Stimulated activated CD4-positive, alpha-beta T cell treated with anti-CD3 and anti-CD28 coated beads, Interleukin-2, amount 100 ng/mL, for 48 hours (primary cell): ENCODE data around the gene GNPDA1.
"Not testable (repeated sequence)": the region's sequence is repeated elsewhere in the genome, so short reads cannot be mapped to it uniquely, and the experiment has no call there.

ENCODE experiments used
- DNase-seq, 2 donors: peaks; one replicate each; pipeline ENCODE4 v3.0.0-alpha.2; 2020

GNPDA1 gene

DNA sequence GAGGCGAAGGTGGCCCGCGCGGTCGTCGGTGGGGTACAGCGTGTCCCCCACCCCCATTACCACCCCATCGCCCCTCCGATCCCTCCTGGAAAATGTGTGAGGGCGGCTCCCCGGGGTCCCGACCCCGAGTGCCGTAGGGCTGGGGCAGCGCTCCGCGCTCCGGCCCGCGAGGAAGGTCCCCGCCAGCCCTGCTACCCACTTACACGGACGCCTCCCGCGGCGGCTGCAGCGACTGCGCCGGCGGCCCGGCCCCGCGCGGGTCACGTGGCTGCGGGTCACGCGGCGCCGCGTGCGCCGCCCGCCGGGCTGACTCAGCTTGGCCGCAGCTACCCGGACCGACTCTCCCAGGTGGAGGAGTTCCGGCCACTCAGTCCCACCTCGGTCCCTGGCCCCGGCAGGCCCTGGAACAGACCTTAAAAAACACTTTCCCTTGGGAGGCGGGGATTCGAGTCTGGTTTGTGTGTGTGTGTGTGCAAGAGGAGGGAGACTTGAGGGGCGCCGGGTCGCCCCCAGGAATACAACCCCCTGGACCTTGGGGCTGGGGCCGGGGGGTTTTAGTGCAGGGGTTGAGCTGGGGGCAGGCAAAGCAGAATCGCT, at the start of gene GNPDA1:
TSS of gene GNPDA1 (minus strand) at position 236 of the 597 bp plus-strand sequence. CDS start 992 bp downstream, outside the sequence.
- peak; percentile 57 to 64 for DNase-seq

DNA sequence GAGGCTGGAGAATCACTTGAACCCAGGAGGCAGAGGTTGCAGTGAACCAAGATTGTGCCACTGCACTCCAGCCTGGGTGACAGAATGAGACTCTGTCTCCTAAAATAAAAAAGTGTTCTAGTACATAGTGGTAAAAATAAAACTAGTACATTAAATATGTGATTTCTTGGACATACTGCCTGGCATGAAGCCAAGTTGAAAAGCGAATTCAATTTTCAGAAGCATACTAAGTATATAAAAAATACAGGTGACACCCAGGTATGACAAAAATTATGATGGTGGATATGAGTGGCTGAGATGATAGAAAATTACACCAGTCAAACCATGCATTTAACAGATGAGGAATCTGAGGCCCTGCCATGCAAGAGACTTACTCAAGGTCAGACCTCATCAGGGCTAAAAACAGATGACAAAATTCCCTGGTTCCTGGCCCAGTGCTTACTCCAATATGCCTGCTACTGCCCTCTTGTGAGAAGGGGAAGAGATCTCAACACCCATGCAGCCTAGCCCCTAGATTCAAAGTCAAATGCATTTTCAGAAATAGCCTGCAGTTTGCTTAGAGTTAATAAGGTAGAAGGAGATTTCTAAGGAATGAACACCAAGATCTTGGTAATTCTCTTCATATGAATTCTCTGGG, 46.6 kb upstream of the GNPDA1 start:
- DNase-seq, result no peak

DNA sequence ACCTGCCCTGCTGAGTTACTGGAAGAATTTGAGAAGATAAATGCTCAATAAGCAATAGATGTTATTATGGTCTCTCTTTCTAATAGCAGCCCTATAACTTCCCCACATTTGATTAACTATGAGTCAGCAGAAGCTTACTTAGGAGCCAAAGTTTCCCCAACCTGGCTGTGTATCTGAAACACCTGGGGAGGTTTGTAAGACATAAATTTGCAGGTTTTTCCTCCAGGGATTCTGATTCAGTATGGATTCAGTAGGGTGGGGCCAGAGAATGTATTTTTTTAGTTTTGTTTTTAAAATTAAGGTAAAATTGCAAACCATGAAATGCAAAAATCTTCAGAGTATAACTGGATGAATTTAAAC, 44.9 kb upstream of the GNPDA1 start:
- DNase-seq, result no peak

DNA sequence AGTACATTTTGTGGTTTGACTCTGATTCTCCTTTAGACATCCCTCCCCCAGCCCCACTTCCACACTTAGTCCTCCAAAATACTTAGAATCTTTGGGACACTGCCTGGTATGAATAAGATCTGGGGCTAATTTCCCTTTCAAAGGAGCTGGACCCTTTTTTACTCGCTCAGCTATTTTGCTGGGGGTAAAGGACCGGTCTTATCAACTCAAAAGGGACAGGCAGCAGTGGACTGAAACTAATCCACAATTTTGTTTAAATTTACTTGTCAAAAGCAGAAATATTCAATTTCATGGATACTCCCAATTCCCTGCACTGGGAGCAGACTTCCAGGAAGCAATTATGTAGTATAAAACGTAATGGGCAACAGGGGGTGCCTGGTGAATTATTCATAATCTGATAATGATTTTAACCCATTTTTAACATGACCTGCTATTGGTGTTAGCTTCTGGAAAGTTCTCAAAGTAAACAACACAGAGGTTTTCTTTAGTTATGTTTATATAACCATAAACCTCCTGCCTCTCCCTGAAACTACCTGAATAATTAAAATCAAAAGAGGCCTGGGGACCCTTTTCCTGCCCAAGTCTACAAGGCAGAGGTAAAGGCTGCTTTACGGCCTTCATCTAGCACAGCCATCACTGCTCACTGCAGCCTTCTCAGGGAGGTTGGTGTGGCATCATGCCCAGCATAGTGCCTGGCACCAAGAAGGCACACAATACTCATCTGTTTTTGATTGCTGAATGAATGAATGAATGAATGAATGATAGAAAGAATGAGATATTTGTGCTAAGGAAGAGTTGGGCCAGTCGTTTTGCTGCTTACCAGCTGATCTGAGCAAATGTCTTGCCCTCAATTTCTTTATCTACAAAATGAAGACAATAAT, 44.2 kb upstream of the GNPDA1 start:
- no peak for DNase-seq

DNA sequence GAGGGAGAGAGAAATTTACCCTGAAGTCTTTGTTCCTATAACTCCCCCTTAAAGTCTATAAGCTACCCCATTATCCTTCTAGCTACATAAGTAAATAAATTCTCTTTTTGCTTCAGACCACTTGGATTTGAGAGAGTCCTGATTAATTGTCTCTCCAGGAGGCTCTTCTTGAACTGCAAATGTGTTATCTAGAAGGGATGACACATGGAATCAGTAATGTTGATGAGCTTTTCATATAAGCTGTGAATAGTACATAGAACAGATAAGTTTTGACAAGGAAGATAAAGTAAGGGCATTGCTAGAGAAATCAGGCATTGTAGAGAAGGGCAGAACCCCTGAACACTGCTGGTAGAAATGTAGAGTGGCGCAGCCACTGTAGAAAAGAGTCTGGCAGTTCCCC, 42.5 kb upstream of the GNPDA1 start:
- DNase-seq, result no peak

DNA sequence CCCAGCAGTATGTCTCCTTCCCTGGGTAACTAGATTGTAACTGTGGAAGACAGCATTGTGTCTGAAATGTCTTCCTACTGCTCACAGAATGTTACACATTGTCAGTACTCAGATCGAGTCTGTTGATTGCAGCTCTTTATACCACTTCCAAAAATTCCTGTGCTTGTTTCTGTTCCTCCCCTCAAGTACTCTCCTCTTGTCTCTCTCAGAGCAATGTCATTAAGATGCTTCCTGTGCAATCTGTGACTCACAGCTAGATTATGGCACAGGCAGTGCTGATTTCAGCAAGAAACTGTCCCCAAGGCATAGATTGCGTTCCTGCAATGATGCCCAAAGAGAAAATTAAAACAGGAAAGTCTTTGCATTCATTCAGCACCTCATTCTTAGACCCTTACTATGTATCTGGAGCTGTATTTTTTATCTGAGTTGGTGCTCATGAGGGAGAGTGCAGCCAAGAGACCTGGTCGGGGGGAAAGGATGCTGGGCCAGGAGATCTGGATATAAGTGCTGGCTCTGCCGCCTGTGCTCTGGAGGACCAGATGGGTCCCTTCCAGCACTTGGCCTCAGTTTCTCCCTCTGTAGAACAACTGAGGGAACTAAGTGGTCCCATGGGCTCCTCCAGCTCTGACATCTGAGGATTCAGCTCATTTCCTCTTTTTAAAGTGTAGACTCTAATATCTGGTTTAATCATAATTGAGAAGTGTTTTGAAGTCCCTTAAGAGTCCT, 40.8 kb upstream of the GNPDA1 start:
- no peak for DNase-seq

DNA sequence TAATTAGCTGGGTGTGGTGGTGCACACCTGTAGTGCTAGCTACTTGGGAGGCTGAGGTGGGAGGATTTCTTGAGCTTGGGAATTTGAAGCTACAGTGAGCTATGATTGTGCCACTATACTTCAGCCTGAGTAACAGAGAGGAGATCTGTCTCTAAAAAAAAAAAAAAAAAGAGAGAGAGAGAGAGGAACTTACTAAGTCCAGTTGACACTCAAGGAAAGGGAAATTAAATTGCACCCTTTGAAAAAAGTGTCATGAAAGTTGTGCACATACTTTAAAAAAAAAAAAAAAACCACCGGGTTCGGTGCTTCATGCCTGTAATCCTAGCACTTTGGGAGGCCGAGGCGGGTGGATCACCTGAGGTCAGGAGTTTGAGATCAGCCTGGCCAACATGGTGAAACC, 39.2 kb upstream of the GNPDA1 start:
- not testable (repeated sequence) for DNase-seq

DNA sequence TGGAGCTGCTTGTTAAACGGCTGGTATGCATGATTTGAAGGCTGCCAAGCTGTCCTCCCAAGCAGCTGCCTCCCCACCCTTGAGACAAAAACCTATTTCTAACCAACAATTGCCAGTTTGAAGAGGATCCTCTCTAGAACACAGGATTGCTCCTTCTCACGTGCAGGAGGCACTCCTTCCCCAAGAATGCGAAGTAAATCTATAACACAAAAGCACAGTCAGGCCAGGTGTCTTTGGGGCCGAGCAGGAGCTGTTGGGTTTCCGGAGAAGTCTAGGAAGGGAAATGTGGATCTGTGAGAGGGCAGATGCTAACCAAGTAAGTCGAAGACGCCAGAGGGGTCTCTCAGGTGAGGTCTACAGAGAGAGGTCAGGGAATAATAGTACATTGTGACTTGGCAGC, 35.4 kb upstream of the GNPDA1 start:
- DNase-seq, result no peak

DNA sequence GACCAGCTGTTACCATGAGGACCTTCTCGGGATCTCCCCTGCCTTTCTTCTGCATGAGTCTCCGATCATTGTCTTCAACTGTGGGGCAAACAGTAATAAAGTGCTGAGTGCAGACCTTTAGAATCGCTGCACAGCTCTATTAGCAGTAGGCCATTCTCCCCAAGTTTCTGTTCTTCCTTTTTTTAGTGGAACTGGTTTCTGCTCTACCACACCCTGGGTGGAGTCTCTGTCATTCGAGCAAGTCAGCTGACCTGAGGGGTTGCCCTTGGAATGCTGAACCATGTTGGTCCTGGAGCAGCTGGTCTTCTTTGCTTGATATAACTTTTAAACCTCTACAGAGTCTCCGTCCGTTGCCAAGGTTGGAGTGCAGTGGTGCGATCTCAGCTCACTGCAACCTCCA, 33.4 kb upstream of the GNPDA1 start:
- no peak for DNase-seq

DNA sequence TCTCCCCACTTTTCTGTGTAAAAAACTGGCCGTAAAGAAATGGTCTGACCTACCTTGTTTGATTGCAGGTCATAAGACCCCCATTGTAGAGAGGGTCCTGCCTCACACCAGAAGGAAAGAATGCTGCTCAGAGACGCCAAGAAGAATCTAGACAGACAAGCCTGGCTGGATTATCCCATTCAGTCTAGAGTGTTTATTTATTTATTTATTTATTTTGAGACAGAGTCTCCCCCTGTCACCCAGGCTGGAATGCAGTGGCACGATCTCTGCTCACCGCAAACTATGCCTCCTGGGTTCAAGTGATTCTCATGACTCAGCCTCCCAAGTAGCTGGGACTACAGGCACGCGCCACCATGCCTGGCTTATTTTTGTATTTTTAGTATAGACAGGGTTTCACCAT, 28.1 kb upstream of the GNPDA1 start:
- DNase-seq, result not testable (repeated sequence)

DNA sequence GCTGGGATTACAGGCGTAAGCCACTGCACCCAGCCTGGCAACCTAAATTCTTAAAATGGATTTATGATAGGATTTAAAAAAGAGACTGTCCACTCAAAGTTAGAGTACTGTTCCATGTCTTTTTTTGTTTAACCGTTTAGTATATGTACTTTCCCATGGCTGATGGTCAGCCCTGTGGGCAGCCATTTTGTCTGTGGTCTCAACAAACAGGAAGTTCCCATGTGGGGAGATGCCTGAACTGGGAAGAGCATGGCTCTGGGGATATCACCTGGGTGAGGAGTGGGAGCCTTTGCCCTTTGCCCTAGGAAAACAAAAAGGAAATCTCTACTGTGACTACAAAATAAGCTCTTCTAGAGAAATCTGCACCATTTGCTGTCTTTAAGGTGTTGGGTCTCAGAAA, 27.5 kb upstream of the GNPDA1 start:
- DNase-seq, result no peak

DNA sequence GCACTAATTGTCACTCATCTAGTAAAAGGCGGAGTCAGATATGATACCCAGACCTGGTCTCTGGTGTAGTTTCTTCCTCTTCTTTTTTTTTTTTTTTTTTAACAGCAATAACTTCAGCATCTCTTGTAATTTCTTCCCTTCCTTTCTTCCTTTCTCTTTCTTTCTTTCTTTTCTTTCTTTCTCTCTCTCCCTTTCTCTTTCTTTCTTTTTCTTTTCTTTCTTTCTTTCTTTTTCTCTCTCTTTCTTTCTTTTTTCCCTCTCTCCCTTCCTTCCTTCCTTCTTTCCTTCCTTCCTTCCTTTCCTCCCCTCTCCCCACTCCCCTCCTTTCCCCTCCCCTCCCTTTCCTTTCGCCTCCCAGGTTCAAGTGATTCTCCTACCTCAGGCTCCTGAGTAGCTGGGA, 25.9 kb upstream of the GNPDA1 start:
- no peak for DNase-seq

DNA sequence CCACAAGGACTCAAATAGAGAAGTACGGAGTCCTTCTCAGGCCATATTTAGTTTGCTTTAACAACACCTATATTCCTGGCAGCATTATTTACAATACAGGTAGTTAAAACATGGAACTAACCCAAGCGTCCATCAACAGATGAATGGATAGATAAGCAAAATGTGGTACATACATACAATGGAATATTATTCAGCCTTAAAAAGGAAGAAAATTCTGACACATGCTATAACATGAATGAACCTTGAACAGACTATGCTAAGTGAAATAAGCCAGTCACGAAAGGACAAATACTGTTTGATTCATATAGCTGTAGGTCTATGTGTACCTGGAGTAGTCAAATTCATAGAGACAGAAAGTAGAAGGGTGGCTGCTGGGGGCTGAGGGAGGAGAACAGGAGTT, 24.8 kb upstream of the GNPDA1 start:
- DNase-seq, result not testable (repeated sequence)

DNA sequence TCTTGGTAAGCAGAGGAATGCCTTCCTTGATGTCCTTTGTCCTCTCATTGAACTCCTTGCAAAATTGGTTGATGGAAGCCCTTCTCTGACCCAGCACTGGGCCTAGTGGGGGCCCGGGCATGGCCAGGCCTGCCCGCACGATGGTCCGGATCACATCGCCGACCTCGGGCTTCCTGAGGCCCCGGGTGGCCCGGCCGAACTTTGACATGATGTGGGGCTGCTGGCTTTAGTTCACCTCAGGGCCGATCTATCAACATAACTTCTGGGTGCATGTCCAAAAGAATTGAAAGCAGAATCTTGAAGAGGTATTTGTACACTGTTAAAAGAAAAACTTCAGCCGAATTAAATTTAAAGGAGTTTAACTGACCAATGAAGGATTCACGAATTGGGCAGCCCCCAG, 24.1 kb upstream of the GNPDA1 start:
- no peak for DNase-seq

DNA sequence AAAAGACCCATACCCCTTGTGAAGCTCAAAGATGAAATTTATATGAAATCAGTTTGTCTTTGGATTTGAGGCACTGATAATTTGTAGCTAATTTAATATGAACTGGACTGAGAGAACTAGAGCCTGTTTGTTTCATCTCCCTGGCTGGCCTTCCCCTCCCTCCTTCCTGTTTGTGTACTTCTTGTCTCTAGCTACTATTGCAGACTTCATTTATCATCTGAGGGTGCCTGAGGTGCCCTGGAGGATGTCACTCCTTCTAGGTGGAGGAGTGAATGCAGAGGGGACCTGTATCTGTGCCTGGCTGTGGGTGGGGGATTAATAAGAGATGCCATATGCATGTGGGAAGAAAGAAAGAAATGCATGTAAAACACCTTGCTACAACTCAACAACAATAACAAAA, 22.2 kb upstream of the GNPDA1 start:
- no peak for DNase-seq

DNA sequence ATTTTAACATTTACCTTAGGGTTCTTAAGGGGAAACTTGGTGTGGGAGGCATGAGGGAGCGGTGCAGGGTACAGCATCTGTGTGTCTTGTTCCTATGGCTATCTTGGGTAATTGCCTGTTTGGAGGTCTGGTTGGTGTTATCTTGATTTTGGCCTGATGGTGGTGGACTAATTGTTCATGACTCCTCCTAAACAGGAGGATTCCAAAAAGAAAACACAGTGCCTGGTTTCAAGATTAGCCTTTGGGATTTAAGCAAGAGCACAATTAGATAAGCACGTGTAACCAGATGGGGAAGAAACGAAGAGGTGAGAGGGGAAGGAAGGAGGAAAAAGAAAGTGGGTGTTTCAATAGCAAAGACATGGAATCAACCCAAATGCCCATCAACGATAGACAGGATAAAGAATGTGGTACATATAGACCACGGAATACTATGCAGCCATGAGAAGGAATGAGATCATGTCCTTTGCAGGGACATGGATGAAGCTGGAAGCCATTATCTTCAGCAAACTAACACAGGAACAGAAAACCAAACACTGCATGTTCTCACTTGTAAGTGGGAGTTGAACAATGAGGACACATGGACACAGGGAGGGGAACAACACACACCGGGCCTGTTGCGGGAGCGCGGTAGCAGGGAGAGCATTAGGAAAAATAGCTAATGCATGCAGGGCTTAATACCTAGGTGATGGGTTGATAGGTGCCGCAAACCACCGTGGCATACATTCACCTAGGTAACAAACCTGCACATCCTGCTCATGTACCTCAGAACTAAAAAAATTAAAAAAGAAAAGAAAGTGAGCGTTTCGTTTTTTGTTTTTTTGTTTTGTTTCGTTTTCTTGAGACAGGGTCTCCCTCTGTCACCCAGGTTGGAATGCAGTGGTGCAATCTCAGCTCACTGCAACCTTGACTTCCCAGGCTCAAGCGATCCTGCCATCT, 21.1 kb upstream of the GNPDA1 start:
- DNase-seq, result not testable (repeated sequence)

DNA sequence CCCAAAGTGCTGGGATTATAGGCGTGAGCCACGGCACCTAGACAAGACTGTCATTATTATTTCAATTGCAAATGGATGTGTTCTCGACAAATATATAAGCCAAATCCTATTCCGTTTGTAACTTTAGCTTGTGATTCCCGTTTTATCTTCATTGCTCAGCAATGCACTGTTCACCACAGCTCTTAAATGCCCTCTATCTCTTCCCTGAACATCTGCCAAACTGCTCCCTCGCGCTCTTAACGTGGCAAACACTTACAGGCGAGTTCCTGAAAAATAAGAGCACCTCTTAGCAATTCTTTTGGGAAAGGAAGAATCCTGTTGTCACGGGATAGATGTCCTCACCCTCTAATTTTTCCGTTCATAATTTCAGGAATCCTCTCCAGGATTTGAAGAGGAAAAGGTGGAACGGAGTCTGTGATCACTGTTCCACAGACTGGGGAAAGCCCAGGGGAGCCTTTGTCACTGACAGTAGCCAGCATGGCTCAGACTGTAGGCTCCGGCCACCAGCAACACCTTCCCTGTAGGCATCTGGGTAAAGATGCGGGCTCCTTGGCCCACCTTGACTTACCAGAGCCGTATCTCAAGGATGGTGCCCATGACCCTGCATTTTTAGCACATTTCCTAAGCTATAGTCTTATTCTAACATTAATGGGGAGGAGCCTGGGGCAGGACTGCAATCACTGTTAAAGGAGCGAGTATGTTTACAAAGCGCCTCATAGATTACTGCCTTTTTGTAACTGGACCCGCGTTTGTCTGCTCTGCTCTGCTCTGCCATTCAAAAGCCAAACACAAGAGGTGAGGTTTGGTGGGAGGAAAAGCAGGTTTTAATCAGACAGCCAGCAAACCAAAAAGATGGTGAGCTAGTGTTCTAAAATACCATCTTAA, 20.2 kb upstream of the GNPDA1 start:
- DNase-seq, result no peak

DNA sequence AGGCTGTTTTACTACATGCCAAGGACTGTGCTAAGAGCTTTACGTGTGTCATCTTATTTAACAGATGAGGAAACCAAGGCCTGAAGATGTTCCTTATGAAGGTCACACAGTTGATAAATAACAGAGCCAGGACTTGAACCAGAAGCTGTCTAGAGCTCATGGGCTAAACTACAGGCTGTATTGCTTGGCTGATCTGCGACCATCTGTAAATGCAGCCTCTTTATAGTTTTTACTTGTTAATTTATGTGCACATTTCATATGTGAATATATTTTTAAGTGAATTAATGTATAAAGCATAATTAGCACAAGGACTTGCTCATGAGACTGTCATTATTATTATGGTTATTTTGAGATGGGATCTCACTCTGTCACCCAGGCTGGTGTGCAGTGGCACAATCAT, 19.3 kb upstream of the GNPDA1 start:
- DNase-seq, result no peak

DNA sequence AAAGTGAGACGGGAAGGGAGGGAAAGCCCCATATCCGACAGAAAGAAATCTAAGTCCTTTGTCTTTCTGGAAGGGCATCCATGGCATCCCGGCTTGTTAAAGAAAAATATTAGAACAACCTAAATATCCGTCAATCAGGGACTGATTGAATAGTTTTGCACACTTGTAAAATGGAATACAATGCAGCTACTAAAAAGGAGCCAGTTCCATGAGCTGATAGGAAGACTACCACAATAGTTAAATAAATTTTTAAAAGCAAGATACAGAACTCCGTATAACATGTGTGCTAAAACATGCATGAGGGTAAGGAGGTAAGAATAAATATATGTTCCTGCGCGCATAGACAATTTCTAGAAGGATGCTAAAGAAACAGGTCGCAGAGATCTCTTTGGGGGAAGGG, 12.8 kb upstream of the GNPDA1 start:
- no peak for DNase-seq

DNA sequence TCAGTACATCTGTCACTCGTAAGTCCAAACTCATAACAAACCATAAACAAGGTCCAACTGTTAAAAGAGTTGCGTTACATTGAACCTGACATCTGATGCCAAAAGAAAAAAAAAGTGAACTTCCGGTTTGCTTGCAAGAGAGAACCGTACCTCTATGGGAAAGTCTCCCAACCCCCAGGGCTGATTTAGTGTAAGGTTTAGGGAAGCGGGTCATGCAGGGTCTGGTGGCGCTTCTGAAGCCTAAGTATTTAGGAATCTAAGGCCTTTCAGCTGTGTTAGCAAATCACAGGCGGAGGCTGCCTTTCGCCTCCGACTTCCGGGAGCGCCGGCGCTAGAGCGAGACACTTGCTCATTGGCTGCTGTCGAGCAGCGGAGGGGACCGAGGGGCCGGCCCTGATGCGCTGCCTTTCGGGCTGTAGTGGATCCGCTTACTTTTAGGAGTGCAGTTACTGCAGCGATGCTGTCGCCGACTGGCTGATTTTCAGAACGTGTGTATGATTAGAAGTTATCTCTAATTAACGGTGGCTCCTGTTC, 12.0 kb upstream of the GNPDA1 start:
- peak; percentile 74 to 78 for DNase-seq

DNA sequence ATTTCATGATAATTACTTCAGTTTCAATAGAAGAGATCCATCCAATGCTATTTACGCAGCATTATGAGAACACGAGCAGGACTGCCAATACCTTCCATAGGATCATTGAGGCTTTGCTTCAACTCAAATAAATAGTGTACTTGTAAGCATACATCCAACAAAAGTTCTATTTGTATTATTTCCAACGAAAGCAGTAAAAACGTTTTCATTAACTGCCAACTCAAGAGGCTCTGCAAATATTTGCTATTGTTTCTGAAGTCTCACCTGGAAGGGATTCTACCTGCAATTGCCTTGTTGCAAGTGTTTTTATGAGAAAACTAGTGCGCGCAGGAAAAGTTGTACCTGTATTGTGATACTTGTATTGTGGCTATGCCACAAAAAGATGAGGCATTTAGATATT, 11.0 kb upstream of the GNPDA1 start:
- no peak for DNase-seq
